ENCODE data around the gene B3GNT5. TPM values are rescaled to one million over a fixed set of nuclear protein-coding genes. Genes with fewer than 3 reads are reported as not detected.

B3GNT5 gene
- total RNA-seq, 4 donors from 2014 or later = 3.6 to 23.1 (median 9.3) TPM

DNA sequence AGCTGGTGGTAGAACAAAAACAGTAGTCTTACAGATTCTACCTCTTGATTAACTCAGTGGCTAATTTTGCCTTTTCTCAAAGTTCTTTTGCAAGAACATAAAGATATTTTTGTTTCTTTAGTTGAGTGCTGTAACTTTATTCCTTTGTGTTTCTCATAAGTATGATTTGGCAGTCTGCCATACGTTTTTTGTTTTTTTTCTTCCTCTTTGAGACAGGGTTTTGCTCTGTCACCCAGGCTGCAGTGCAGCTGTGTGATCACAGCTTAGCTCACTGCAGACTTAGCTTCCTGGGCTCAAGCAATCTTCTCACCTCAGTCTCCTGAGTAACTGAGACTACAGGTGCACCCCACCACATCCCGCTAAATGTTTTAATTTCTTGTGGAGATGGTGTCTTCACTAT lies 22.4 kb downstream of the B3GNT5 start:
- DNase-seq = no peak
- Histone ChIP-seq H3K27ac (no peak overlapping the region), H3K4me1 (no peaks in the 10 kb centered on the region), H3K27me3 (no peaks in the 10 kb centered on the region), H3K36me3 (no peaks in the 10 kb centered on the region), H3K9me3 (no peaks in the 10 kb centered on the region), H3K4me3 (no peak overlapping the region)
- TF ChIP-seq POLR2A (IDR thresholded peaks at IDR 0.05) = no peak
- TF ChIP-seq, protein P1, sequence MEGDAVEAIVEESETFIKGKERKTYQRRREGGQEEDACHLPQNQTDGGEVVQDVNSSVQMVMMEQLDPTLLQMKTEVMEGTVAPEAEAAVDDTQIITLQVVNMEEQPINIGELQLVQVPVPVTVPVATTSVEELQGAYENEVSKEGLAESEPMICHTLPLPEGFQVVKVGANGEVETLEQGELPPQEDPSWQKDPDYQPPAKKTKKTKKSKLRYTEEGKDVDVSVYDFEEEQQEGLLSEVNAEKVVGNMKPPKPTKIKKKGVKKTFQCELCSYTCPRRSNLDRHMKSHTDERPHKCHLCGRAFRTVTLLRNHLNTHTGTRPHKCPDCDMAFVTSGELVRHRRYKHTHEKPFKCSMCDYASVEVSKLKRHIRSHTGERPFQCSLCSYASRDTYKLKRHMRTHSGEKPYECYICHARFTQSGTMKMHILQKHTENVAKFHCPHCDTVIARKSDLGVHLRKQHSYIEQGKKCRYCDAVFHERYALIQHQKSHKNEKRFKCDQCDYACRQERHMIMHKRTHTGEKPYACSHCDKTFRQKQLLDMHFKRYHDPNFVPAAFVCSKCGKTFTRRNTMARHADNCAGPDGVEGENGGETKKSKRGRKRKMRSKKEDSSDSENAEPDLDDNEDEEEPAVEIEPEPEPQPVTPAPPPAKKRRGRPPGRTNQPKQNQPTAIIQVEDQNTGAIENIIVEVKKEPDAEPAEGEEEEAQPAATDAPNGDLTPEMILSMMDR (IDR thresholded peaks at IDR 0.05) = no peak
- intact Hi-C loops (cut with DNase I; ENCODE audit: low total_unique reads) = no loop called here

DNA sequence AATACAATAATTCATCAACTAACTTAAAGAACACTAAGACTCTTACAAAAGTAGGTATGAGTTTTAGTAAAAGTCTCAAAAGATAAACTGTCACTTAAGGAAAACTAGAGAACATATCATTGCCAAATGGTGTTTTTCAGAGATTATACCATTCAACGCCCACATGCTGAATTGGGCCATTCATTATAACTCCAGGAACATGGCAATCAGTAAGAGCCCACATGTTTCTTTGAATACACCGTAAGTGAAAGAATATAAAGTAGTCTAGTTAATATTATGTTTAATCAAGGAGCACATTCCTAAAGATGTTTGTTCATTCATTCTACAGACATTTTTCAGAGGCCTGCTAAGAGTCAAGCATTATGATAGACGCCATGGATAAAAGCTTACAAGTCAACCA lies 22.9 kb downstream of the B3GNT5 start:
- no peak overlapping the region for H3K4me3 ChIP-seq
- no peaks in the 10 kb centered on the region for H3K27me3 ChIP-seq
- no peaks in the 10 kb centered on the region for H3K4me1 ChIP-seq
- H3K36me3 ChIP-seq = no peaks in the 10 kb centered on the region
- H3K27ac ChIP-seq = no peak overlapping the region
- no peaks in the 10 kb centered on the region for H3K9me3 ChIP-seq
- no peak for TF ChIP-seq POLR2A (IDR thresholded peaks at IDR 0.05)
- TF ChIP-seq, protein P1 (IDR thresholded peaks at IDR 0.05) = no peak
- intact Hi-C loops (cut with DNase I; ENCODE audit: low total_unique reads) = no loop called here
- no peak for DNase-seq

DNA sequence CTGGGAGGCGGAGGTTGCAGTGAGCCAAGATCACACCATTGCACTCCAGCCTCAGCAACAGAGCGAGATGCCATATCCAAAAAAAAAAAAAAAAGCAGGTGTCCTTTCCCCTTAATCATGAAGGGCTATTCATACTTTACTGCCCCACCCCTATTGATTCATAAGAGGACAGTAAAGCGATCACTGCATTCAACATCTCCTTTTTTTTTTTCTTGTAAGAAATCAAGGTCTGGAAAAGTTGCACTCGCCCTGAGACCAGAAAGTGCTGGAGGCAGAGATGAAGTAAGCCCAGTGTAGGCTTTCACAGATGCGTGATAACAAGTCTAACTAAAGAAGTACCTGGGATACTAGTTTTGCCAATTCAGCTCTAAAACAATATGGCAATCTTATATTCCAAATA lies 24.2 kb downstream of the B3GNT5 start:
- H3K4me1 ChIP-seq = no peaks in the 10 kb centered on the region
- DNase-seq = no peak
- H3K27me3 ChIP-seq = no peaks in the 10 kb centered on the region
- H3K4me3 ChIP-seq = no peak overlapping the region
- H3K9me3 ChIP-seq = no peaks in the 10 kb centered on the region
- no peak for TF ChIP-seq POLR2A (IDR thresholded peaks at IDR 0.05)
- TF ChIP-seq, protein P1 (IDR thresholded peaks at IDR 0.05) = no peak
- intact Hi-C loops (cut with DNase I; ENCODE audit: low total_unique reads) = no loop called here
- no peaks in the 10 kb centered on the region for H3K36me3 ChIP-seq
- no peak overlapping the region for H3K27ac ChIP-seq

DNA sequence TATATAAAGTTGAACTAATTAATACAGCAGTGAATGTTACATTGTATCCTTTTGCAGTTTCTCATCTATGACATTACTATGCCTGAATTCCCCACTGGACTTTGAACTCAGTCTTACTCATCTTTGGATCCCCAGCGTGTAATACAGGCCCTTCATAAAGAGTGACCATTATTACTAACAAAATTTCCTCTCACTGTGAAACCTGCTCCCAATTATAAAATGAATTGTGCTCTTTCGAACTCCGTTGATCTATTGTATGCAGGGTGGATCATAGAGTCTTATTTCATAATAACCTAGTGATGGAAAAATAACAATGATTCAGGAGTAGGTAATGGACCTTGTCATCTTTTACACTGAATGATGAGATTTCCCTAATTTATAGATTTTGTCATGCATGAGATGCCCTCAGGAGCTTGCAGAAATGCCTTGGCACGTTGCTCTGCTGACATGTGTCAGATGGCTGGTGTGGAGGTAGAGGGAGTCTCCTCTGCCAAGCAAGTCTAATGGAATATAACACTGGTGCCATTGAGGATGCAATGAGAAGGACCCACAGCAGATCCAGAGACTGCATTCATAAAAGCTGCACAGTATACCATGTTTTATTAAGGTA lies 25.5 kb downstream of the B3GNT5 start:
- H3K27me3 ChIP-seq = no peaks in the 10 kb centered on the region
- DNase-seq = no peak
- no peaks in the 10 kb centered on the region for H3K4me1 ChIP-seq
- TF ChIP-seq, protein P1 (IDR thresholded peaks at IDR 0.05) = no peak
- TF ChIP-seq POLR2A (IDR thresholded peaks at IDR 0.05) = no peak
- no peaks in the 10 kb centered on the region for H3K9me3 ChIP-seq
- H3K27ac ChIP-seq = no peak overlapping the region
- H3K4me3 ChIP-seq = no peak overlapping the region
- intact Hi-C loops (cut with DNase I; ENCODE audit: low total_unique reads) = no loop called here
- no peaks in the 10 kb centered on the region for H3K36me3 ChIP-seq

DNA sequence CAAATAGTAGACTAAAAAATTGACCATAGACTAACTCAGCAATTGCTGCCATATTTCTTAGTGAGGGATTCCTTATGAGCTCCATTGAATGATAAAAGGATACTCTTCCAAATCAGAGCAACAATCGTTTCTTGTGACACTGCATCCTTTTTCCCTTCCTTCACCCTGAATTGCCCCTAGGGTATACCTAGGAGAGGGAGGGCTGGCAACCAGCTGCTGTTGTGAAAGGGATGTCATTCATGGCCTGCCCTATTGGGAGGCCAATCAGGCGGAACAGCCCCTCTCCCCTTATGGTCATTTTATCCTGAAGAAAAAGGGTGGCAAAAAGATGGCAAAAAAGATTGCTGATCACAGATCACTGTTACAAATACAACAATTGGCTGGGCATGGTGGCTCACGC lies 26.3 kb downstream of the B3GNT5 start:
- TF ChIP-seq, protein P1 (IDR thresholded peaks at IDR 0.05) = no peak
- TF ChIP-seq POLR2A (IDR thresholded peaks at IDR 0.05) = no peak
- H3K4me3 ChIP-seq = no peak overlapping the region
- no peak for DNase-seq

More for the DNA sequence above, 26.3 kb downstream of the B3GNT5 start:
- intact Hi-C loops (cut with DNase I; ENCODE audit: low total_unique reads) = no loop called here
- Histone ChIP-seq H3K27me3 (no peaks in the 10 kb centered on the region), H3K27ac (no peak overlapping the region), H3K4me1 (no peaks in the 10 kb centered on the region), H3K36me3 (no peaks in the 10 kb centered on the region), H3K9me3 (no peaks in the 10 kb centered on the region)

Data from uterus (tissue), 4 donors.